HG03139 (cell line): Measurements from ENCODE around the gene PET100.

Experiments used
- ATAC-seq: cut with Tn5 transposase; IDR thresholded peaks from one replicate; pipeline ENCODE4 v1.9.1; 2021; ENCODE audit not compliant: unreplicated experiment

Gene PET100

GRCh38 chr19:7611541-7612279 is 17.9 kb upstream of the PET100 start:
- no peak for ATAC-seq

- ATAC-seq, result no peak
Observed at GRCh38 chr19:7612282-7613274, 17.0 kb upstream of the PET100 start.

- no peak for ATAC-seq
Observed at GRCh38 chr19:7614859-7615741, 14.5 kb upstream of the PET100 start.

GRCh38 chr19:7617172-7617571 is 12.4 kb upstream of the PET100 start:
- ATAC-seq, result no peak

GRCh38 chr19:7617735-7618134 is 11.9 kb upstream of the PET100 start:
- no peak for ATAC-seq

DNA sequence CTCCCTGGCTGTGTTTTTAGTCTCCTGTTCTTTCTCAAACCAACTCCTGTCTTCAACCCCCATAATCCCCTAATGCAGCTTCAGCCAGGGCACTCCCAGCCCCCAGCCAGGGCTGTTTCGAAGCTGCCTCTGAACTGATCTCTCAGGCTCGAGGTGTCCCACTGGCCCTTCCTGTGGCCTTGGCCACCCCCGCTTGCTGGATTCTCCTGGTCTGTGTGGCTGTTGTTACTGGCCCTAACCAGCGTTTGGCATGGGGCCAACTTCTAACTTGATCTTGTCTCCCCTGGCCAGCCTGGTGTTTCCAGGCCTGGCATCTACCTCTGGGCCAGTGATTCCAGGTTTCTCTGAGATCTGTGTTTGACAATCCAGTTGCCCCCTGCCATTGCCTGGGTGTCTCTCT is 11.2 kb upstream of the PET100 start:
- ATAC-seq, result no peak

GRCh38 chr19:7618771-7619510 is 10.7 kb upstream of the PET100 start:
- no peak for ATAC-seq

DNA sequence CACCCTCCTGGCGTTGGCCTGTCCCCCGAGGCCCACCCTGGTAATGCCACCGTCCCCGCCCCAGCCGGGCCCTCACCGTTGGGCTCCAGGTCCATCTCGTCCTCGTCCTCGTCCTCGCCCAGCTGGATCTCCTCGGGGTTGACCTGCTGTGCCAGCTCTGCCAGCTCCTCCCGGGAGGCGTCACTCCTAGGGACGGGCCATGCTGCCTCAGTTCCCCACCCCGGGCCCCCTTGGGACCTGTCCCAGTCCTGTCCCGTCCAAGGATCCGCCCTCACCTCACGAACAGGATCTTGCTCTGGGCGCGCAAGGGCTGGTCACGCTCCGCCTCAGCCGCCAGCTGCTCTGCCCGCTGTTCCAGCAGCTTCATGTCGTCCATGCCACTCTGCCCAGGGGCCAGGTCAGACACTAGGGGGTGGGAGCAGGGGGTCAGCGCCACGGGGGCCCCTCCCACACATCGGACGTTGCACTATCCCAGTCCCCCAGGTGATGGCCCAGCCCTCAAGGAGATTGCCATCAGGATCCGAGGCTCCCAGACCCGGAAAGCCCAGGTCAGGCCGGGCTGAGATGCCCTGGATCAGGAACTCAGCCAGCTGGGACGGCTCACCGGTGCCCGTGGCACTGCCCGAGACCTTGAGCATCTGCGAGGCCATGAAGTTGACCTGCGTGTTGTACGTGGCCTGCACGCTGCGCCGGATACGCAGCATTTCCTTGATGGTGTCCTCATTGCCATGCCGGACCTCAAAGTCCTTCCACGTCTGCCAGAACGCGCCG is 9.7 kb upstream of the PET100 start:
- no peak for ATAC-seq

- ATAC-seq, result no peak
Observed at GRCh38 chr19:7620442-7621412, 8.9 kb upstream of the PET100 start.

- ATAC-seq, result no peak
Observed at GRCh38 chr19:7622933-7623685, 6.5 kb upstream of the PET100 start.

DNA sequence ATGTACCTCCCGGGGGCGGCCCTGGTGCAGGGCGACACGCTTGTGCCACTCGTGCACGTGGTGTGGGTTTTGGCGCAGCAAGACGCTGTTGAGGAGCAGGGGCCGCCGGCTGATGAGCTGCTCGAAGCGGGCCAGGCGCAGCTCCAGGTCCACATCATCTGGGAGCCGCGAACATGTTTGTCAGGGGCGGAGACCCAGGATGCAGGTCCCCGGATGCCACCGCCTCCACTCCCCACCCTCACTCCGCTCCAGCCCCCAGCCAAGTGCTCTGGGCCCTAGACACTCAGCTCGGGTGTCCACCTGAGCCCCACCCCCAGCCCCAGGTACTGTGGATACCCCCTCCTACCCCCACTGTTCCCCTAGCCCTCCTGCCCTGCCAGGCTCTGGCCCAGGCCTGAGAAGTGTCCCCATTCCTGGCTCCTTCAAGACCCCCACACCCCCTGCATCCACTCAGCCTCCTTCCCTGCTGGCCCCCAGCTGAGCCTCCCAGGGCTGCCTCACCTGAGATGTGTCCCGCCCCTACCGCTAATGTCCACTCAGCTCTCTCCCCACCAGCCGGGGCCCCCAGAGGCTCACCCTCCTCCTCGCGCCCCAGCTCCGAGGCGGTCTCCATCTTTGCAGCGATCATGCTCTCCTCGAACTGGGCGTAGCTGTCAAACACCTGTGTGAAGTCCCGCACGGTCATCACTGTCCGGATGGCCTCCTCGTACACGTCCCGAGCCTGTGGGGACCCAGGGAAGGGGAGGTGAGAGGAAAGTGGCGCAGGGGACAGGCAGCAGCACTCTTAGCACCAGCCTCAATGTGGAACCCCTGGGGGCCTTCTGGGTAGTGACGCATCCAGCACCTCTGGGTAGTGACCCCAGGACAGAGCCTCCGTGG is 5.6 kb upstream of the PET100 start:
- no peak for ATAC-seq

DNA sequence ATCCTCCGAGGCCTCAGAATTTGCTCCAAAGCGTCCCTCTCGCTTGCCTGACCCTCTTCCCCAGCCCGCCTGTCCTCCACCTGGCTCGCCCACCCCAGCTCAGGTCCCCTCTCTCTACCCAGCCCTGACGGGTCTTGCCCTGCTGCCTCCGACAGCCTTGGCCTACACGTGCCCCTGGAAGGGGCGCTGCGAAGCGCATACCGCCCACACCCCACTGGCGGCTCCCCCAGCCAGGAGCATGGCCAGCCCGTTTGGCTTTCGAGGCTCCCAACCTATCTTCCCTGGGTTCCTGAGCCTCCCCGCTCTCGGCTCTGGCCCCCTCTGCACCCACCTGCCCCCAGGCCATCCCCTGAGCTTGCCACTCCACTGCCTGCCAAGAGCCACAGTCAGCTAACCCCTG is 4.8 kb upstream of the PET100 start:
- no peak for ATAC-seq

DNA sequence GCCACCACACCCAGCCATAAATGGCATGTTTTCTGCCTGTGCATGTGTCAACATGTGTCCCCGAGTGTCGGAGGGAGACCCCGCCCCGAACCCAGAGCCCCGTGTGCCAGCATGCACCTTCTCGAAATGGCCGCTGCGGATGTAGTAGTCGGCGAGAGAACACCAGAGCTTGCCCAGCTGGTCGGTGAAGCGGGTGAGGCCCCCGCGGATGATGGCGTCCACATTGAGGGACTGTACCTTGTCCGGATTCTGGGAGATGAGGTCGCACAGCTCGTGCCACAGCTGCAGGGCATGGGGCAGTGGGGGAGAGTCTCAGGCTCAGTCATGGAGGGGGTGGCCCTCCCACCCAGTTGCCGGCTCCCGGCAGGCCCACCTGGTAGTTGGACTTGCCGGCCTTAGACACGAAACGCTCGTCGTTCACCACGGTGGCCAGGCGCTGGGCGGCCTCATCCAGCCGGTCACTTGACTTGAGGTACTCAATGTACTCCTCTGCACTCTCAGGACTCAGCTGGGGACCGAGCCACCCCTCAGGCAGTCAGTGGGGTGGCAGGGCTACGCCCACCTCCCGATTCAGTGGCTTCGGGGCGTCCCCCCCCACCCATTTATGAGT is 3.7 kb upstream of the PET100 start:
- ATAC-seq, result no peak

DNA sequence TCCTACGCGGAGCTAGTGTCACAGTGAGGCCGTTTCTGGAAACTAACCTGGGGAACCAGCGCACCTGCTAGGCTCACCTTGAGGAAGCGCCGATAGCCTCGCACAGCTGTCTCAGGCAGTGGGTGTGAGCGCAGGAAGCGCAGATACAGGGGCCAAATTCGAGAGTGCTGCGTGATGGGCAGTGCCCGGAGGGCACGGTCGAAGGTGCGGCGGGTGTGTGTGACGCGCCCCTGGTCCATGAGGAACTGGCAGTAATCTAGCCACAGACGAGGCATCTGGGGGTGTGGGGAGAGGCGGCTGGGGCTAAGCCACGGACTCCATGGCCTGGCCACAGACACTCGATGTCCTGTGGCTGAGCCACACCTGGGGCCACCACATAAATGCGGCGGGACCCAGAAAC is 2.4 kb upstream of the PET100 start:
- ATAC-seq, result no peak

GRCh38 chr19:7628589-7629311 is 843 bp upstream of the PET100 start:
- no peak for ATAC-seq

- no peak for ATAC-seq
Observed at GRCh38 chr19:7631577-7631976, 2.0 kb downstream of the PET100 start.
